Tibial nerve (tissue), 4 donors: ENCODE measurements around the gene WRAP73.

ENCODE experiments used
- CTCF ChIP-seq, 5 experiments: fragments of 200-600 bp in 3 of 5; fragments of 450-650 bp in 2 of 5; sonication (generic) in 3 of 5; IDR thresholded peaks; one replicate each; pipeline ENCODE4 v1.5.1; 2016 to 2019; ENCODE audit warnings: antibody characterized with exemption in 5 of 5, mild to moderate bottlenecking in 3 of 5, moderate library complexity in 2 of 5
- EP300 ChIP-seq, 2 donors: sonication (generic); formaldehyde crosslinking; IDR thresholded peaks; one replicate each; pipeline ENCODE4 v1.6.1; 2017; ENCODE audit warnings: antibody characterized with exemption in 2 of 2, mild to moderate bottlenecking in 1 of 2
- POLR2A ChIP-seq, 2 donors: fragments of 450-650 bp; IDR thresholded peaks; one replicate each; pipeline ENCODE4 v1.6.1; 2017; ENCODE audit warnings: antibody characterized with exemption in 2 of 2, mild to moderate bottlenecking in 2 of 2, moderate library complexity in 2 of 2

GRCh38 chr1:3672231-3672970 is 22.5 kb upstream of the WRAP73 start:
- TF ChIP-seq CTCF (IDR thresholded peaks at IDR 0.05) = no peak
- TF ChIP-seq EP300 (IDR thresholded peaks at IDR 0.05) = no peak
- TF ChIP-seq POLR2A (IDR thresholded peaks at IDR 0.05) = no peak
